Measurements from ENCODE around the gene KLHL36. TPM values are rescaled to one million over a fixed set of nuclear protein-coding genes. Genes with fewer than 3 reads are reported as not detected.

Gene KLHL36
- total and polyA plus RNA-seq, 5 donors = 17.2 to 47.2 (median 39.5) TPM

DNA sequence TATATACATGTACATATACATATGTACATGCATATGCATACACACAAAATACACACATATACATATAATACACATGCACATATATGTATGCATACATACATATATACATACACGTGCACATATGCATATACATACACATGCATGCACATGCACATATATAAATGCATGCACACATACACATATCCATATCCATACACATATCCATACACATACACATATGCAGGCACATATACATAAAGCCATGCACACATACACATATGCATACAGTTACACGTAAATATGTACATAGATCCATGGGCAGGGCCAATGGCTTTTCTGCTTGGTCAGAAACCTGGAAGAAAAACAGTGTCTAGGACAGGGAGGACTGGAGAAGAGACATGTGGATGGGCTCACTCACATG is 27.6 kb downstream of the KLHL36 start:
- Histone ChIP-seq H3K27me3 (ENCODE audit: control insufficient read depth, insufficient read depth) (no peaks in the 10 kb centered on the region), H3K4me3 (ENCODE audit: low read length) (no peak overlapping the region), H3K4me1 (ENCODE audit: control insufficient read depth, insufficient read depth, low read length) (no peaks in the 10 kb centered on the region), H3K9me3 (ENCODE audit: control insufficient read depth, low read length) (no peaks in the 10 kb centered on the region), H3K27ac (ENCODE audit: low read length) (no peak overlapping the region)
- intact Hi-C loops (cut with DNase I) = loop anchor here in 1 of 4 donors (10.0 kb wide), 1 partner anchor 49 kb away; no protein-coding TSS in a partner anchor
- ATAC-seq (no peak), DNase-seq (no peak)
- 91% methylated on average over 2 of the region's 2 CpGs for WGBS

DNA sequence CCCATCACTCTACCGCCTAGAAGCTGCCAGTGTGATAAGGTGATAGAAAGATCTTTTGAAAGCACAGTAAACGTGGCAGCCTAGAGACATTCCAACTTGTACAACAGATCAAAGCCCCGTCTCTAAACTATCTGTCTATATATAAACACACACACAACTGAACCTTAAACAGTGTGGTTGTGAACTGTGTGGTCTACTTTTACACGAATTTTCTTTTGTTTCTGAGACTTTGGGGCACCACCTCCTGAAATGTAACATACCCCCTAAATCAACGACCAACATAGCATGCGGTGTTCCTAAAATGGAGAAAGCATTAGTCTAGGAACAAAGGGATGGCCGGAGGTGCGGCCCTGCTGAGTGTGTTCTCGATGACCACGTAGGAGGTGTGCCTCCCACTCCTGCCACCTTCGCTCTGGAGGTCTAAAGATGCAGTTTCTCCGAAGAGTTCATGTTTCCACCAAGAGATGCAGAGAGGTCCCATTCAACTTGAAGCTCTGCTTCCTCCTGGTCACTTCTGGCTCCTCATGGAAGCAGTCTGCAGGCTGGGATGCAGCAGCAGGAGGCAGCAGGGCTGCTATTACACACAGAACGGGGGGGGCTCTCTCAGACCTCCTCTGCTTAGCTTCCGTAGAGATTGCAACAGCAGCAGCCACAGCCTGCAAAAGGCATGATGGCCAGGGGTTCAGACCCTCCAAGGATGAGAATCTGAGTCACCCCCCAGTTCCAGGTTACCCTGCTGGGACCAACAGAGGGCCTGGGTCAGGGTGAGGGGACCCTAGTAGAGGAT is 28.9 kb downstream of the KLHL36 start:
- intact Hi-C loops (cut with DNase I) = loop anchor here in 1 of 4 donors (10.0 kb wide), 1 partner anchor 48 kb away; no protein-coding TSS in a partner anchor
- H3K4me1 ChIP-seq (ENCODE audit: control insufficient read depth, insufficient read depth, low read length) = no peaks in the 10 kb centered on the region
- DNase-seq (no peak), ATAC-seq (peak in 1 of 2 donors; percentile 12)
- H3K27ac ChIP-seq (ENCODE audit: low read length) = no peak overlapping the region
- no peak overlapping the region for H3K4me3 ChIP-seq (ENCODE audit: low read length)
- no peaks in the 10 kb centered on the region for H3K9me3 ChIP-seq (ENCODE audit: control insufficient read depth, low read length)
- 70% methylated on average over 14 of the region's 14 CpGs for WGBS
- no peaks in the 10 kb centered on the region for H3K27me3 ChIP-seq (ENCODE audit: control insufficient read depth, insufficient read depth)

DNA sequence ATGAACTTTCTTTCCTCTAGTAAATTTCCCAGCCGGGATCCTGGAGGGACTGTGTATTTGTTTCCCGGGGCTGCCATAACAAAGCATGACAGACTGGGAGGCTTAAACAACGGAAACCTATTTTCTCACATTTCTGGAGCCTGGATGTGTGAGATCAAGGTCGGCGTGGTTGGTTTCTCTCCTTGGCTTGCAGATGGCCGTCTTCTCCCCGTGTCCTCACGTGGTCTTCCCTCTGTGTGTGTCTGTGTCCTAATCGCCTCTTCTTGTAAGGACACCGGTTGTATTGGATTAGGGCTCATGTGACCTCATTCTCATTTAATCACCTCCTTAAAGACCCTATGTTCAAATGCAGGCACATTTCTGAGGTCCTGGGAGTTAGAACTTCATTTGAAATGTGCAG is 29.5 kb downstream of the KLHL36 start:
- Histone ChIP-seq H3K4me3 (ENCODE audit: low read length) (no peak overlapping the region), H3K9me3 (ENCODE audit: control insufficient read depth, low read length) (no peaks in the 10 kb centered on the region), H3K27me3 (ENCODE audit: control insufficient read depth, insufficient read depth) (no peaks in the 10 kb centered on the region), H3K27ac (ENCODE audit: low read length) (no peak overlapping the region), H3K4me1 (ENCODE audit: control insufficient read depth, insufficient read depth, low read length) (no peaks in the 10 kb centered on the region)
- ATAC-seq (no peak), DNase-seq (no peak)
- WGBS = 65% methylated on average over 10 of the region's 10 CpGs
- intact Hi-C loops (cut with DNase I) = loop anchor here in 1 of 4 donors (10.0 kb wide), 1 partner anchor 47 kb away; no protein-coding TSS in a partner anchor

- no peak for ATAC-seq
- H3K4me1 ChIP-seq (ENCODE audit: control insufficient read depth, insufficient read depth, low read length) = no peaks in the 10 kb centered on the region
- no peaks in the 10 kb centered on the region for H3K27me3 ChIP-seq (ENCODE audit: control insufficient read depth, insufficient read depth)
- no peaks in the 10 kb centered on the region for H3K9me3 ChIP-seq (ENCODE audit: control insufficient read depth, low read length)
- no peak overlapping the region for H3K4me3 ChIP-seq (ENCODE audit: low read length)
- 94% methylated on average over 9 of the region's 9 CpGs for WGBS
- H3K27ac ChIP-seq (ENCODE audit: low read length) = no peak overlapping the region
- intact Hi-C loops (cut with DNase I) = loop anchor here in 1 of 4 donors (10.0 kb wide), 1 partner anchor 46 kb away; no protein-coding TSS in a partner anchor
- no peak for DNase-seq
These were observed 30.2 kb downstream of the KLHL36 start for GRCh38 chr16:84678541-84678940.

DNA sequence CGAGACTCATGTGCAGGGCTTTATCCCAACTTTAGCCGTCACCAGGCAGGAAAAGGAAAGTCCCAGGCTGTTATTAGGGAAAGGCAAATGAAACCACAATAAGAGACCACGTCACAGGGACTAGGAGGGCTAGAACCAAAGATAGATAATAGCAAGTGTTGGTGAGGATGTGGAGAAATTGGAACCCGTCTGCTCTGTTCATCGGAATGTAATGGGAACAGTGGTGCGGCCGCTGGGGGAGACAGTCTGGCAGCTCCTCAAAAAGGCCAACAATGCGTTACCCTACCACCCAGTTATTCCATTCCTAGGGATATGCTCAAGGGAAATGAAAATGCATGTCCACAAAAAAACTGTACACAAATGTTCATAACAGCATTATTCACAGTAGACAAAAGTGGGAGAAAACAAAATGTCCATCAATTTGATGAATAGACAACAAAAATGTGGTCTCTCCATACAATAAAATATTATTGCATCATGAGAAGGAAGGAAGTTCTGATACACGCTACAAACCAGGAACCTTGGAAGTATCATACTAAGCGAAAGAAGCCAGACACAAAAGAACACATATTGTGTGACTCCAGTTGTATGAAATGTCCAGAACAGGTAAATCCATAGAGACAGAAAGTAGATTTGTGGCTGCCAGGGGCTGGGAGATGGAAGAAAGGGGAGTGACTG is 32.0 kb downstream of the KLHL36 start:
- intact Hi-C loops (cut with DNase I) = no loop called here
- DNase-seq = no peak
- Histone ChIP-seq H3K4me1 (ENCODE audit: control insufficient read depth, insufficient read depth, low read length) (no peaks in the 10 kb centered on the region), H3K4me3 (ENCODE audit: low read length) (no peak overlapping the region), H3K9me3 (ENCODE audit: control insufficient read depth, low read length) (no peaks in the 10 kb centered on the region), H3K27me3 (ENCODE audit: control insufficient read depth, insufficient read depth) (no peaks in the 10 kb centered on the region), H3K27ac (ENCODE audit: low read length) (no peak overlapping the region)
- no peak for ATAC-seq
- WGBS = 84% methylated on average over 10 of the region's 10 CpGs

GRCh38 chr16:84680843-84681629 is 32.7 kb downstream of the KLHL36 start:
- DNase-seq (no peak), ATAC-seq (no peak)
- no peaks in the 10 kb centered on the region for H3K27me3 ChIP-seq (ENCODE audit: control insufficient read depth, insufficient read depth)
- H3K9me3 ChIP-seq (ENCODE audit: control insufficient read depth, low read length) = no peaks in the 10 kb centered on the region
- H3K4me3 ChIP-seq (ENCODE audit: low read length) = no peak overlapping the region
- no peaks in the 10 kb centered on the region for H3K4me1 ChIP-seq (ENCODE audit: control insufficient read depth, insufficient read depth, low read length)
- no peak overlapping the region for H3K27ac ChIP-seq (ENCODE audit: low read length)
- WGBS = 90% methylated on average over 4 of the region's 4 CpGs
- intact Hi-C loops (cut with DNase I) = no loop called here

GRCh38 chr16:84683691-84684591 is 35.6 kb downstream of the KLHL36 start:
- no peak overlapping the region for H3K4me3 ChIP-seq (ENCODE audit: low read length)
- H3K27ac ChIP-seq (ENCODE audit: low read length) = no peak overlapping the region
- no peaks in the 10 kb centered on the region for H3K27me3 ChIP-seq (ENCODE audit: control insufficient read depth, insufficient read depth)
- intact Hi-C loops (cut with DNase I) = no loop called here
- DNase-seq = no peak
- no peaks in the 10 kb centered on the region for H3K9me3 ChIP-seq (ENCODE audit: control insufficient read depth, low read length)
- ATAC-seq = no peak
- no peaks in the 10 kb centered on the region for H3K4me1 ChIP-seq (ENCODE audit: control insufficient read depth, insufficient read depth, low read length)
- 48% methylated on average over 15 of the region's 15 CpGs for WGBS

DNA sequence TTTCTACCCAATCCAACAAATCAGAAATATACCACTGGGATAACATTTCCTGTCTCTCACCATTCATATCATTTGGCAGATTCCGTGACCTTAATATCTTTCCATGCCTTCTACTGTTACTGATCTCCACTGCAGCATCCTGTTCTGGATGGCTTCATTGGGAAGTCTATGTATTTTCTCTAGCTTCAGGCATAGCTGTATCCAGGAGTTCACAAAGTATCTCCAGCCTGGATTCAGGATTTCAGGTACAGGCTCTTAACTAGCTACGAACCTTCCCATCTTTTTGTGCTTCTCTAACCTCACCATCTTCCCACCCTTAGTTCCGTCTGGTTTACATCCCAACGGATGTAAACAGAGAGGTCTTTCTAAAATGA is 36.3 kb downstream of the KLHL36 start:
- Histone ChIP-seq H3K27me3 (ENCODE audit: control insufficient read depth, insufficient read depth) (no peaks in the 10 kb centered on the region), H3K27ac (ENCODE audit: low read length) (no peak overlapping the region), H3K4me3 (ENCODE audit: low read length) (no peak overlapping the region), H3K4me1 (ENCODE audit: control insufficient read depth, insufficient read depth, low read length) (no peaks in the 10 kb centered on the region), H3K9me3 (ENCODE audit: control insufficient read depth, low read length) (no peaks in the 10 kb centered on the region)
- 84% methylated on average over 4 of the region's 4 CpGs for WGBS
- intact Hi-C loops (cut with DNase I) = no loop called here
- ATAC-seq (no peak), DNase-seq (no peak)

DNA sequence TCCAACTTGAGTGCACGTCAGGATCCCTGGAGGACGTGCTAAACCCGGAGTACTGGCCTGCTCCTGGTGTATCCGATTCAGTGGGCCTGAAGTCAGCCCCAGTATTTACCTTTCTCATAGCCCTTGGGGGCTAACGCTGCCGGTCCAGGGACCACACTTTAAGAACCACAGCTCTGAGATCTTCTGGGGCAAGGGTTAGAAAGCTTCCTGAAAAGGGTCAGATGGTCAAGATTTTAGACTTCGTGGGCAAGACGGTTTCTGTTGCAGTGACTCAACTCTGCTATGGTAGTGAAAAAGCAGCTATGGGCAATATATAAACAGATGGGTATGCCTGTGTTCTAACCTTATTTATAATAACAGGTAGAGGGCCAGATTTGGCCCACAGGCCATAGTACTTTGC is 36.9 kb downstream of the KLHL36 start:
- ATAC-seq (no peak), DNase-seq (no peak)
- H3K9me3 ChIP-seq (ENCODE audit: control insufficient read depth, low read length) = no peaks in the 10 kb centered on the region
- no peak overlapping the region for H3K27ac ChIP-seq (ENCODE audit: low read length)
- no peak overlapping the region for H3K4me3 ChIP-seq (ENCODE audit: low read length)
- intact Hi-C loops (cut with DNase I) = no loop called here
- whole genome bisulfite sequencing = 85% methylated on average over 8 of the region's 8 CpGs
- no peaks in the 10 kb centered on the region for H3K4me1 ChIP-seq (ENCODE audit: control insufficient read depth, insufficient read depth, low read length)
- no peaks in the 10 kb centered on the region for H3K27me3 ChIP-seq (ENCODE audit: control insufficient read depth, insufficient read depth)

- H3K27me3 ChIP-seq (ENCODE audit: control insufficient read depth, insufficient read depth) = no peaks in the 10 kb centered on the region
- 82% methylated on average over 6 of the region's 6 CpGs for WGBS
- H3K27ac ChIP-seq (ENCODE audit: low read length) = no peak overlapping the region
- DNase-seq (no peak), ATAC-seq (no peak)
- H3K4me3 ChIP-seq (ENCODE audit: low read length) = no peak overlapping the region
- no peaks in the 10 kb centered on the region for H3K4me1 ChIP-seq (ENCODE audit: control insufficient read depth, insufficient read depth, low read length)
- intact Hi-C loops (cut with DNase I) = no loop called here
- H3K9me3 ChIP-seq (ENCODE audit: control insufficient read depth, low read length) = no peaks in the 10 kb centered on the region
These were observed 38.5 kb downstream of the KLHL36 start for GRCh38 chr16:84686707-84687298.
